Activated naive CD4-positive, alpha-beta T cell treated with anti-CD3 and anti-CD28 coated beads for 36 hours (primary cell): ENCODE results near the gene SRGAP3. TPM values are rescaled to one million over a fixed set of nuclear protein-coding genes. Genes with fewer than 3 reads are reported as not detected.

ENCODE experiments used
- CTCF ChIA-PET: fragments of 350-600 bp; sonication (Branson Sonifier 250); formaldehyde crosslinking; loops from one replicate; lab custom pipeline; 2021; ENCODE audit warnings: antibody characterized with exemption; lab: Charles Lee
- DNase-seq: peaks from one replicate; pipeline ENCODE4 v3.0.0-alpha.2; 2020
- H3K27ac Mint-ChIP-seq: one replicate; pipeline ENCODE4 v1.8.0; 2021; ENCODE audit warnings: mild to moderate bottlenecking, mixed read lengths
- H3K27me3 Mint-ChIP-seq: one replicate; pipeline ENCODE4 v1.8.0; 2021; ENCODE audit warnings: low read depth, mixed read lengths
- H3K36me3 Mint-ChIP-seq: one replicate; pipeline ENCODE4 v1.8.0; 2021; ENCODE audit warnings: low read depth, mixed read lengths
- H3K4me1 Mint-ChIP-seq: one replicate; pipeline ENCODE4 v1.8.0; 2021; ENCODE audit warnings: low read depth, mixed read lengths
- H3K4me3 Mint-ChIP-seq: one replicate; pipeline ENCODE4 v1.8.0; 2021; ENCODE audit warnings: mild to moderate bottlenecking, moderate library complexity, mixed read lengths
- H3K9me3 Mint-ChIP-seq: one replicate; pipeline ENCODE4 v1.8.0; 2021; ENCODE audit warnings: mixed read lengths
- intact Hi-C: fragments of 100-400 bp; cut with micrococcal nuclease; formaldehyde crosslinking; loops from one replicate; pipeline ENCODE4 v1.15.1; 2023
- total RNA-seq, 2 experiments: library from RNA; stranded (reverse); gene quantifications; one replicate each; pipeline ENCODE4 v1.2.3, GENCODE V29; 2021

SRGAP3 gene
- total RNA-seq, 2 experiments from 2014 or later = 2.4 to 2.5 TPM

DNA sequence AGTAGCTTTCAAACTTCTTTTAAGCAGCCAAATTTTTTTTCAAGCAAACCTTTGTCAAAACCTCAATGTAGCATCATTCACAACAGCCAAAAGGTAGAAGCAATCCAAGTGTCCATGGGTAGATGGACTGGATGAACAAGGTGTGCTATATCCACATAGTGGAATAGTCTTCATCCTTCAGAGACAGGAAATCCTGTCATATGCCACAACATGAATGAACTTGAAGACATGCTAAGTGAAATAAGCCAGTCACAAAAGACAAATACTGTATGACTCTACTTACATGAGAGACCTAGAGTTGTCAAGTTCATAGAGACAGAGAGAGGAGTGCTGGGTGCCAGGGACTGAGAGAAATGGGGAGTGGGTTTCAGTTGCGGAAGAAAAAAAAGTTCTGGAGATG, 87.6 kb downstream of the SRGAP3 start:
- Mint-ChIP-seq H3K27me3 (no peaks in the 10 kb centered on the region), H3K36me3 (no peaks in the 10 kb centered on the region), H3K4me1 (no peaks in the 10 kb centered on the region), H3K9me3 (no peaks in the 10 kb centered on the region), H3K4me3 (no peak overlapping the region), H3K27ac (no peak overlapping the region)
- intact Hi-C loops = no loop called here
- DNase-seq = no peak
- CTCF ChIA-PET = no interaction called here

DNA sequence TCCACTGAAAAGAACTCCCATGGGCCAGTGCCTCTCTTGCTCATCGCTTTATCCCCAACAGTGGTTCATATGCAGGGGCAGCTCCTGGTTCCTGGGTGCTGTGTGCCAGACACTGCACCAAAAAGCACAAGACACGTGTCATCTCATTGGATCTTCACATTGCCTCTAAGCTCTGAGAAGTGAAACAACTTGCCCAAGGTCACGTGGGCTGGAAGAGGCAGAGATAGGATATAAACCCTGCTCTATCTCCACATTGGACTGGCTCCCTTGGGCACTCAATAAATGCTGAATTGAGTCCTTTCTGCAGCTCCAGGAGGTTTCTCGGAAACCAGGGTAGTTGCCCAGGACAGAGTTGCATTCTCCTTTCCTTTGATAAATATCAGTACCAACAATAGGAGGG, 88.1 kb downstream of the SRGAP3 start:
- Mint-ChIP-seq H3K27ac (no peak overlapping the region), H3K36me3 (no peaks in the 10 kb centered on the region), H3K4me1 (no peaks in the 10 kb centered on the region), H3K9me3 (no peaks in the 10 kb centered on the region), H3K27me3 (no peaks in the 10 kb centered on the region), H3K4me3 (no peak overlapping the region)
- CTCF ChIA-PET = no interaction called here
- DNase-seq = no peak
- intact Hi-C loops = no loop called here

DNA sequence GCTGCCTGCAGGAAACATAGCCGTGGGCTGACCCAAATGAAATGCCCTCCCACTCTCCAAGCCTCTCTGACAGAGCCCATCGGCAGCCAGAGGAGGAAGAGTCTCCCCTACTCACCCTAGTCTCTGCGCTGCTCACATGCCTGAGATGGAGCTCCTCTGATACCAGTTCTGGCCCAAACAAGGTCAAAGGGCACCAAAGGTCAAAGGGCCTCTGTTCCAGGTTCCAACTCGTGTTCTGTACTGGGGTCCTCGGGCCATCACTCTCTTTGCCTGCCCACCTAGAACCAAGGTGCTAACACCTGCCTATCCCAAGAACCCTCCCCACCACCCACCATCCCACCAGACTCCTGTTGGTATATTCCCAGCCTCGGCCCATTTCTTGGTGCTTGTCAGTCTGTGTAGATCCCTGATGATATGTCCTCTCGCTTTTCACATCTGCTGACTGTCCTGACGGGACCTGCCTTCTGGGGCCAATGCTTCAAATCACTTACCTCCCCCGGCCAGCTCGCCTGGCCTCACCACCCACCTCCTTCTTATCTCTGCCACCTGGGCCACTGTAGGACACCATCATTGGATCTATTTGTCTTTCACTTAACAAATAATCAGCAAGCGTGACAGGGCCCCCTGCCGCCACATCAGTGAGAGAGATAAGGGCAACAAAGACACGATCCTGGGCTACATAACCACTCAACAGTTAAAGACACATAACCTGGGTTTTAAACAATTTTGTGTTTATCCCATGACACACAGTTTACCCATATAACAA, 90.4 kb downstream of the SRGAP3 start:
- no peak for DNase-seq
- Mint-ChIP-seq H3K36me3 (no peaks in the 10 kb centered on the region), H3K27ac (no peak overlapping the region), H3K27me3 (no peaks in the 10 kb centered on the region), H3K4me1 (no peaks in the 10 kb centered on the region), H3K9me3 (no peaks in the 10 kb centered on the region), H3K4me3 (no peak overlapping the region)
- intact Hi-C loops = no loop called here
- CTCF ChIA-PET = no interaction called here

DNA sequence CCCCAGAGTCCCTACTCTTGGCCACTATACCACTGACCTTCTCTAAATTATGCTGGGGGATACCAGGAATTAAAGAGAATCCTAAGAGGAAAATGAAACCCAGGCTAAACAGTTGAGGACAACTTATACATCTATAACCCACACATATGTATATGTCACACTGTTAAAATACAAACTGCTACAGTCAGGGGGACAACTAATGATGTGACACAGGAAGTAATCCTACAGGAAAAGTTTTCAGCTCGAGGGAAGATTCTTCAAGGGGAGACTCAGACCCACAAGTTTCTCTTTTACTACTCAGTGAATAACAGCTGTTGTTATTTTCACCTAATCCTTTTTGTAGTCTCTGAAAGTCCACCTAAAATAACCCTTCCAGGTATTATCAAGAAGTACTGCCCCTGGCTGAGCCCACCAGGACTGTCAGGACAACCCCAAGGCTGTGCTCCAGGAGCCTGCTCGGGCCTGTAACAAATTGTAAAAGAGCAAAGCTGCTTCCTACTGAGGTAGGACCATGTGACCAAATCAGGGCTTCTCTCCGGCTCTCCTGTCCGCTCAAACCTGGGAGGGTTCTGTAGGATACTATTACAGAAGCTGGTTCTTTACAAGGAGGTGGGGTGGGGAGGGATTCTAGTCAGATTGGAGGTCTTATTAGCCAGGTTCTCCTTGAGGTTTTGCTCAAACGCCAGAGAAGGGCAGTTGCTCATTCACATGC, 91.6 kb downstream of the SRGAP3 start:
- H3K4me1 Mint-ChIP-seq = no peaks in the 10 kb centered on the region
- H3K36me3 Mint-ChIP-seq = no peaks in the 10 kb centered on the region
- H3K4me3 Mint-ChIP-seq = no peak overlapping the region
- no peak for DNase-seq
- no peaks in the 10 kb centered on the region for H3K27me3 Mint-ChIP-seq
- no peaks in the 10 kb centered on the region for H3K9me3 Mint-ChIP-seq
- H3K27ac Mint-ChIP-seq = no peak overlapping the region
- intact Hi-C loops = no loop called here
- CTCF ChIA-PET = no interaction called here

DNA sequence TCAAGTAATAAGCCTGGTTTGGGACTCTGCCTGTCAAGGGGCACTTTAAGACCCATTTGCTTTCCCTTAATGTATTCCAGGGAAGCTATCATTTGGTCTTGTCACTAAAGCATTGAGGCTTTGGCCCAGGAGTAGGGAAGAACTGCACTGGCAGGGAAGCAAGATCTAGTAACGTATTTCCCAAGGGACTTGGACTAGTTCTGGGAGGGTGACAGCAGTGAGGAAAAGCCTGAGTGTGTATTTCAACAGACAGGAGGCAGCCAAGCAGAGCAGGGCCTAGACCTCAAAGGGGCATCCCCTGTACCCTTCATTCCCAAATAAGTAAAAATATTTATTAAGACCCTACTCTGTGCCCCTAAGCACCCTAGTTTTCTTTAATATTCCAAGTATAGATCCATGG, 92.8 kb downstream of the SRGAP3 start:
- Mint-ChIP-seq H3K36me3 (no peaks in the 10 kb centered on the region), H3K27ac (no peak overlapping the region), H3K27me3 (no peaks in the 10 kb centered on the region), H3K4me1 (no peaks in the 10 kb centered on the region), H3K4me3 (no peak overlapping the region), H3K9me3 (peaks cover under 1% of the 10 kb centered on the region)
- no peak for DNase-seq
- CTCF ChIA-PET = no interaction called here
- intact Hi-C loops = no loop called here

DNA sequence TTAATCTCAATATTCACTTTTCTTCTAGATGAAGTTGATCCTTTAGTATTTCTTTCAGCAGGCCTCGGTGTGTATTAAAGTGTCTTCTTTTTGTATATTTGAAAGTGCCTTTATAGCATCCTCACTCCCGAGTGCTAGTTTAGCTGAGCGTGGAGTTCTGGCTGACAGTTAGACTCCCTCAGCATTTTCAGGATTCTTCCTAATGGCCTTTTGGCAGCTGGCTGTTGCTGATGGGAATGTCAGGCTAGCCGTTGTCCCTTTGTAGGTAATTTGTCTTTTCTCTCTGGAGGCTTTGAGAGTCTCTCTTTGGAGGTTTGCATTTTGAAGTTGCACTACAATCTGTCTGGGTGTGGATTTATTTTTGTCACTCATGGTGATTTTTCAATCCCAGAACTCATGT, 94.4 kb downstream of the SRGAP3 start:
- H3K27me3 Mint-ChIP-seq = no peaks in the 10 kb centered on the region
- peaks cover 14% of the 10 kb centered on the region for H3K9me3 Mint-ChIP-seq
- peaks cover 7% of the 10 kb centered on the region for H3K36me3 Mint-ChIP-seq
- CTCF ChIA-PET = no interaction called here
- no peak for DNase-seq
- no peak overlapping the region for H3K4me3 Mint-ChIP-seq
- no peaks in the 10 kb centered on the region for H3K4me1 Mint-ChIP-seq
- intact Hi-C loops = no loop called here
- no peak overlapping the region for H3K27ac Mint-ChIP-seq

DNA sequence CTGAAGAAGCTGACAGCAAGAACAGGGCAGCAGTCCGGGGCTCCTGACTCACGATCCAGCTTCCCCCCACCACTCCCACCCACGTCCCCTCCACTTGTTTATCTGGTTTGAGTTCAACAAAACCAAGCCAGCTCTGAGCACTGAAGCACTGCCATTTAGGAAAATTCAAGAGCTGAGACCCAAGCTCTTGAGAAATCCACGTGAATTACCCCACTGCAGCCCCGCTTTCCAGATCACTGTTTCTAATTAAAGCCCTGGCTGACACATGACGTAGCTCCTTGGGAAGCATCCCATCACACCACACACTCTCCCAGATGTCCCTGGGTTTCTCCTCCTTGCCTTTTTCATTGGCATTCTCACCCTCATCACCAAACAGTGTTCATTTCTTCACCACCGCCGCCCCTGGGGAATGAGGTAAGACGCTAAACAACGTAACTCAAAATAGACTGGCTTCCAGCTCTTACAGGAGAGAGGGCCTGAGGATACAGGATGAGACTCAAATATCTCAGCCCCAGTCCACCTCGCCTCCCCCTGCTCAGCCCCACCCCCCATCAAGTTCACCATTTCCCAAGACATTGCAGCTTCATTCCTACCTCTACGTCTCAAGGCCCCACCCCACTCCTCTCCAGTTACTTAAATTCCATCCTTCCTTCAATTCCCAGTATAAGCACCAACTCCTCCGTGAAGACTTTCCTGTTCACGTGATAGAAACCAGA, 95.4 kb downstream of the SRGAP3 start:
- peaks cover 17% of the 10 kb centered on the region for H3K9me3 Mint-ChIP-seq
- CTCF ChIA-PET = interaction anchor here (0.6 to 1.0 kb wide), 3 partner anchors 37 to 594 kb away, joined by 4 to 6 read pairs (median 6); no protein-coding TSS in a partner anchor
- no peaks in the 10 kb centered on the region for H3K4me1 Mint-ChIP-seq
- intact Hi-C loops = no loop called here
- peaks cover 9% of the 10 kb centered on the region for H3K36me3 Mint-ChIP-seq
- H3K4me3 Mint-ChIP-seq = no peak overlapping the region
- no peak for DNase-seq
- no peaks in the 10 kb centered on the region for H3K27me3 Mint-ChIP-seq
- H3K27ac Mint-ChIP-seq = no peak overlapping the region

DNA sequence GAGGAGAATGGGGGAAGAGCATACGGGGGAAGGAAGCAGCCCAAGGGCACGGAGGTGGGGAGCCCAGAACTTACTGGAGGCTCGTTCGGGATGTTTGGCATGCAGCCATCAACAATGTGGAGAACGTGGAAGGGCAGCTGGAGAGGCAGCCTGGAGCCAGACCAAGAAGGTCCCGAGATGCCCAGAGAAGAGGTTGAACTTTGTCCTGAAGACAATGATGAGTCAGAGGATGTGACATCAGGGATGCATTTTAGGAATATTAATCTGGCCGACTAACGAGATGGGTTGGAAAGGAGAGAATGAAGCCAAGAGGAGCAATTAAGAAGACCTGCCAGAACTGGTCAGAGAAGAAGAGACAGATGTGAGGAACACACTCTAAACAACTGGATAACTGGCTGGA, 98.2 kb downstream of the SRGAP3 start:
- no peak overlapping the region for H3K27ac Mint-ChIP-seq
- CTCF ChIA-PET = no interaction called here

DNA sequence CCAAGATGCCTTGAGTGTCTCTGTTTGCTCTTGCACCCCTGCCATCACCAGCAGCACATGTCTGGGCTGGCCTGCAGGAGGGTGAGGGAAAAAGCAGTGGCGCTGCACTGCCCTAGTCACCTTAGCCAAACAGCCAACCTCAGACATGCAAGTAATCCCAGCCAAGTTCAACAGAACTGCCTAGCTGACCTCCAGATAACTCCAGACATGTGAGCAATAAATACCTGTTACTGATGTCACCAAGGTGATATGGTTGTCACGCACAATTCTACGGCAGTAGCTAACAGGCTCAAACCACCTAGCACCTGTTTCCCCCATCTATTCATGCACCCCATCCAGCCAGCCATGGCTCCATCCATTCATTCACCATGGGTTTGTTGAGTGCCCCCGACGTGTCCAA, 99.9 kb downstream of the SRGAP3 start:
- no peak overlapping the region for H3K4me3 Mint-ChIP-seq
- H3K27ac Mint-ChIP-seq = no peak overlapping the region
- CTCF ChIA-PET = no interaction called here
- peaks cover 9% of the 10 kb centered on the region for H3K36me3 Mint-ChIP-seq
- intact Hi-C loops = loop anchor here (1.0 kb wide), 1 partner anchor 11 kb away; no protein-coding TSS in a partner anchor
- no peaks in the 10 kb centered on the region for H3K27me3 Mint-ChIP-seq
- DNase-seq = no peak
- H3K9me3 Mint-ChIP-seq = peaks cover 18% of the 10 kb centered on the region
- no peaks in the 10 kb centered on the region for H3K4me1 Mint-ChIP-seq

More for the DNA sequence above, 98.2 kb downstream of the SRGAP3 start:
- no peaks in the 10 kb centered on the region for H3K4me1 Mint-ChIP-seq
- intact Hi-C loops = no loop called here
- no peak for DNase-seq
- H3K4me3 Mint-ChIP-seq = no peak overlapping the region
- no peaks in the 10 kb centered on the region for H3K27me3 Mint-ChIP-seq
- peaks cover 9% of the 10 kb centered on the region for H3K36me3 Mint-ChIP-seq
- peaks cover 17% of the 10 kb centered on the region for H3K9me3 Mint-ChIP-seq

DNA sequence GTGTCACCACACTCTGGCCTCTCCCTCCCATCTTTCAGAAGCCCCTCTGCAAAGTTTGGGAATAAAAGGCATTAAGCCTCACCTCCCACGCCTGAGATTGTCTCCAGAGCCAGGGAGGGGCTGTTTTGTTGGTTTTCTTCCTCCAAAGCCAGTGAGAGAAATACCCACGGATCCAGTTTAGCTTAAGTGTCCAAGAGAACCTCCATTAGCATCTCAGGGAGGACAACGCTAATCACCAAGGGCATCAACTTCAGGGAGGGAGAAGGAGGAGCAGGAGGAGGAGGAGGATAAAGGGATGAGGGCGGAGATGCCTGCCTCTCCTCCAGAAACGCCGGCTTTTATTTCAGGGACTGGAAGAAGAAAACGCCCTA, 101.6 kb downstream of the SRGAP3 start:
- CTCF ChIA-PET = no interaction called here

DNA sequence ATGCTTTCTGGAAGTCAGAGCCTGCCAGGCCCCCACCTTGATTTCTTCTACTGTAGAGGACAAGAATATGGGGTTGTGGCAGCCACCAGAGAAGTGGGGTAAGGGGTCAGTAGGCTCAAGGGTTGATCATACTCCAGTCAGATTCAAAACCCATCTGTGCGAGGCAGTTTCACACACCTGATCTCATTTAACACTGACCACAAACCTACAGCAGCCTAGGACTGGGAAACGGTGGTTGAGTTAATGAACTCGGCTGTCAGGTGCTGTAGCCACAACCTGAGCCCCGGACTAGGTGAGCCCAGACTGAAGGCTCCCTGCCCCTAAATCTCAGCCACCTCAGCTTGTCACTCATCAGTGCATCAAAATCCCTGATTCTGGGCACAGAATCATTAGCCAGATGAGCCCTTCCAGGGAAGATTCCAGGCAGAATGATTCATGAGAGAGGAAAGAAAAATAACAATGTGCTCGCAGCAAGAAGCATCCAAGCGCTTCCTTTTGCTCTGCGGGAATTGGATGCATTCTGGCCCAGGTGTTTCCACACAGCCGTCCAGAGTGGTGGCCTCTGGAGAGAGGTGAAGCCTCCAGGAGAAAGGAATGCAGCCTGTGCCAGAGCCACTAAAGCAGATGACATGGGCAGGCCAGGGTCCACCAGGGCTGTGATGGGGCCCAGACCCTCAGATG, 102.1 kb downstream of the SRGAP3 start:
- intact Hi-C loops = no loop called here
- peaks cover 19% of the 10 kb centered on the region for H3K9me3 Mint-ChIP-seq
- no peak overlapping the region for H3K27ac Mint-ChIP-seq
- H3K27me3 Mint-ChIP-seq = no peaks in the 10 kb centered on the region
- CTCF ChIA-PET = no interaction called here
- H3K36me3 Mint-ChIP-seq = peaks cover 9% of the 10 kb centered on the region
- H3K4me1 Mint-ChIP-seq = no peaks in the 10 kb centered on the region
- DNase-seq = no peak
- H3K4me3 Mint-ChIP-seq = no peak overlapping the region

More for the DNA sequence above, 101.6 kb downstream of the SRGAP3 start:
- no peaks in the 10 kb centered on the region for H3K27me3 Mint-ChIP-seq
- DNase-seq = no peak
- H3K36me3 Mint-ChIP-seq = peaks cover 9% of the 10 kb centered on the region
- H3K9me3 Mint-ChIP-seq = peaks cover 19% of the 10 kb centered on the region
- H3K4me3 Mint-ChIP-seq = no peak overlapping the region
- no peaks in the 10 kb centered on the region for H3K4me1 Mint-ChIP-seq
- H3K27ac Mint-ChIP-seq = no peak overlapping the region
- intact Hi-C loops = no loop called here

DNA sequence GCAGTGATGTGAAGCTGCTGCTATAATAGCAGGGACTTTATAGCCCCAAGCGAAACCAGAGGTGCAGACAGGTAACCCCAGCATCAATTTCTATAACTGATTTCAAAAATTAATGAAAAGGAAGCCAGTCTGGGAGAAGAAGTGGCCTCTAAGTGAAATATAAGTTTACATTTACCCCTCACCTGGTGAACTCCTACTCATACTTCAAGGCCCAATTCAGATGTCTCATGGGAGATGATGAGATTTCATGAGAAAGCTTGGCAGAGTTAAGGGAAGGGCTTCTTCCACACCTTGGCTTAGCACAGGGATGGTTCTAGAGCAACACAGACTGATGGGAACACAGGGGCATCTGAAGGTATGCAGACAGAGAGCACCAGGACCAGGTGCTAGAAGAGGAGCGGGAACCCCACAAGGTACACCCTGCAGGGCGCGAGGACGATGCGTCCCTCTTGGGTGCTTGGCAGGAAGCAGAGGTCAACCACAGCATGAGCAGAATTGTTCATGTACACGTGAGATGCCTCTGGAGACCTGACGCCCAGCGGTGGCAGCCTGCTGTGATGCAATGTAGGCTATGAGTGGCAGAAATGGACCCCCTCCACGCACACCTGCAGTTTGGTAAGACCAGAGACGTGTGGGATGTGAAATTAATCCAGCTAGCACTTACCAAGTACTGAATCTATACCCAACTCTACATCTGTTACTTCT, 102.9 kb downstream of the SRGAP3 start:
- intact Hi-C loops = no loop called here
- Mint-ChIP-seq H3K4me3 (no peak overlapping the region), H3K9me3 (peaks cover 18% of the 10 kb centered on the region), H3K27me3 (no peaks in the 10 kb centered on the region), H3K4me1 (no peaks in the 10 kb centered on the region), H3K27ac (no peak overlapping the region), H3K36me3 (peaks cover 9% of the 10 kb centered on the region)
- DNase-seq = no peak
- CTCF ChIA-PET = no interaction called here
